ENCODE measurements around the gene ZNF275. TPM values are rescaled to one million over a fixed set of nuclear protein-coding genes. Genes with fewer than 3 reads are reported as not detected.

ZNF275 gene
- total and polyA plus RNA-seq, 2 of the 8 experiments (the other 6 are each of a cell fraction or from before 2014, with no cell fraction given): 8.2 to 9.1 TPM

- Histone ChIP-seq H3K14ac (ENCODE audit: insufficient read length) (no peak overlapping the region), H2BK5ac (ENCODE audit: low read depth, low read length) (no peak overlapping the region), H3K36me3 (ENCODE audit: control insufficient read depth in 2 of 4, insufficient read depth in 4 of 4, low read length in 3 of 4) (no peaks in the 10 kb centered on the region), H3K18ac (ENCODE audit: extremely low read depth, low read length) (no peak overlapping the region), H3K4me1 (replicated peaks in 1 of 4; ENCODE audit: control insufficient read depth in 3 of 4, insufficient read depth in 4 of 4, low read length in 3 of 4) (no peaks in the 10 kb centered on the region), H4K91ac (replicated peaks; ENCODE audit: insufficient read length, low read length) (no peak overlapping the region), H3K9me3 (ENCODE audit: insufficient read depth in 2 of 2, low read depth in 1 of 2, low read length in 1 of 2) (peaks cover 4 to 14% of the 10 kb centered on the region in 2 experiments; a peak in 3 of 4 replicates), H2AK5ac (ENCODE audit: low read depth, low read length) (no peak overlapping the region), H3K79me1 (ENCODE audit: low read depth, low read length) (no peaks in the 10 kb centered on the region), H3K4me2 (ENCODE audit: insufficient read depth in 1 of 2, low read depth in 2 of 2, low read length in 2 of 2) (no peak overlapping the region), H2AFZ (ENCODE audit: low read length) (no peak overlapping the region), H2BK20ac (ENCODE audit: low read length) (no peak overlapping the region), H2BK120ac (replicated peaks; ENCODE audit: low read depth, low read length) (no peak overlapping the region), H2BK12ac (ENCODE audit: low read depth, low read length) (no peak overlapping the region), H3K27ac (ENCODE audit: low read depth, low read length) (no peak overlapping the region), H3K23ac (ENCODE audit: insufficient read length) (no peak overlapping the region), H3K56ac (replicated peaks; ENCODE audit: insufficient read length, low read depth, low read length) (no peak overlapping the region), H3K4ac (replicated peaks; ENCODE audit: insufficient read length, low read depth, low read length) (no peak overlapping the region), H3K9ac (replicated peaks in 1 of 4; ENCODE audit: extremely low read depth in 1 of 4, low read depth in 3 of 4, low read length in 3 of 4) (no peak overlapping the region), H4K20me1 (replicated peaks in 1 of 2; ENCODE audit: control insufficient read depth in 1 of 2, insufficient read depth in 2 of 2, low read length in 2 of 2) (no peaks in the 10 kb centered on the region), H3K4me3 (ENCODE audit: extremely low read depth in 1 of 4, insufficient read depth in 2 of 4, low read depth in 3 of 4, low read length in 4 of 4) (no peak overlapping the region), H2BK15ac (ENCODE audit: low read length) (no peak overlapping the region), H4K5ac (ENCODE audit: insufficient read length, low read depth, low read length) (no peak overlapping the region), H3K79me2 (ENCODE audit: control insufficient read depth in 1 of 2, insufficient read depth in 2 of 2, low read length in 2 of 2) (no peaks in the 10 kb centered on the region), H4K8ac (ENCODE audit: extremely low read depth, insufficient read depth, low read length) (no peak overlapping the region), H3K23me2 (ENCODE audit: low read depth, low read length) (no peaks in the 10 kb centered on the region), H3K27me3 (replicated peaks in 1 of 4; ENCODE audit: control insufficient read depth in 3 of 4, extremely low read depth in 1 of 4, insufficient read depth in 3 of 4, low read length in 3 of 4) (no peaks in the 10 kb centered on the region)
- WGBS, 2 experiments (ENCODE audit: extremely low coverage in 1 of 2, insufficient coverage in 1 of 2, insufficient read length in 1 of 2, insufficient replicate concordance in 2 of 2, low coverage in 1 of 2, low lambda C conversion rate in 2 of 2, missing lambda C conversion rate in 1 of 2): 75% methylated on average over 2 of the region's 2 CpGs; no CpG with 5 or more reads in 1 of the 2 experiments
- DNase-seq (ENCODE audit: low read depth in 1 of 2, low spot score in 2 of 2): no peak
- POLR2A ChIA-PET (ENCODE audit: partially characterized antibody): interaction anchor here (1.3 kb wide), 1 partner anchor 28 kb away, joined by 4 read pairs; the partner anchor contains the start of gene ZNF275
- CTCF ChIA-PET (ENCODE audit: partially characterized antibody): no interaction called here
- FAIRE-seq: no peak
- no peak for TF ChIP-seq POU5F1 (IDR thresholded peaks at IDR 0.05; ENCODE audit: low read depth, low read length)
- no peak for TF ChIP-seq SP4 (IDR thresholded peaks at IDR 0.05; ENCODE audit: low read length)
- TF ChIP-seq JUN (IDR thresholded peaks at IDR 0.05; ENCODE audit: low read depth, low read length): no peak
- TF ChIP-seq CREB1 (IDR thresholded peaks at IDR 0.05): no peak
- TF ChIP-seq CBX8 (IDR thresholded peaks at IDR 0.05; ENCODE audit: borderline replicate concordance, low read depth, low read length): no peak
- no peak for TF ChIP-seq HDAC6 (IDR thresholded peaks at IDR 0.05; ENCODE audit: low read depth, low read length)
- TF ChIP-seq EGR1 (IDR thresholded peaks at IDR 0.05; ENCODE audit: borderline replicate concordance, low read depth, low read length): no peak
- no peak for TF ChIP-seq EP300 (IDR thresholded peaks at IDR 0.05; ENCODE audit: borderline replicate concordance in 1 of 2, low read depth in 2 of 2, low read length in 2 of 2)
- TF ChIP-seq MAFK (IDR thresholded peaks at IDR 0.05; ENCODE audit: low read depth, low read length): no peak
- no peak for TF ChIP-seq SIX5 (IDR thresholded peaks at IDR 0.05; ENCODE audit: low read depth, low read length)
- no peak for TF ChIP-seq KDM4A (IDR thresholded peaks at IDR 0.05; ENCODE audit: low read depth, low read length, severe bottlenecking)
- no peak for TF ChIP-seq YY1 (IDR thresholded peaks at IDR 0.05; ENCODE audit: low read depth, low read length)
- no peak for TF ChIP-seq USF2 (IDR thresholded peaks at IDR 0.05; ENCODE audit: low read length)
These were observed 27.9 kb downstream of the ZNF275 start for GRCh38 chrX:153361781-153362397.

All from H1 (cell line).